NCI-H2227 treated with DMSO at 0.1 percent for 48 hours (cell line): ENCODE measurements around the gene FICD.
A peak's percentile ranks its signal among the peaks of the same experiment; 100 is the strongest.
"Not testable (repeated sequence)": the region's sequence is repeated elsewhere in the genome, so short reads cannot be mapped to it uniquely, and the experiment has no call there.

Experiments used
- DNase-seq: peaks from one replicate; lab custom pipeline; 2025; lab: John Stamatoyannopoulos, UW

Gene FICD

GRCh38 chr12:108538146-108538545, 23.1 kb downstream of the FICD start:
- no peak for DNase-seq

DNA sequence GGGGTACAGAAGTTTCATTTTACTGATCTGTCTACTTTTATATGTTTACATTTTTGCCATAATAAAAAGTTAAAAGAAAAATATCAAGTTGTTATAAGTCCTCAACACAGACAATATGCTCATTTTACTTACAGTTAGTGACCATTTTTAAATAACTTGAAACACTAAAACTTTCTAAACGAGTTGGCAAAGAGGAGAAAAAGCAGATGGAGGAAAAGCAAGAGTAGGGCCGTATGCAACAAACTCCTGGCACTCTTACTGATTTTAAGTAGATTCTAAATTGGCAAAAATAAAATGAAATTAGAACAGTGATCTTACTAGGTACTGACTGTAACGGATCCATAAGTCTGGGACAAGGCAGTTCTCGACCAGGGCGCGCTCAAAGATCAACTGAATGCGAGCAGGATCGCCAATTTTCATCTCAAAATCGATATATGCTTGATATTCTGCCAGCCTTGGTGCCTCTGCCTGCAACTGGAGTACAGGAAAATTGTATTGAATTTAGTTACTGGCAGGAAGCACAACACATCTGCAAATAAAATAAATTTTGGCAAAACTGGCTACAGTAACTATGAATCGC, 23.6 kb downstream of the FICD start:
- no peak for DNase-seq

GRCh38 chr12:108542320-108542719, 27.2 kb downstream of the FICD start:
- DNase-seq: no peak

GRCh38 chr12:108543652-108544051, 28.6 kb downstream of the FICD start:
- no peak for DNase-seq

DNA sequence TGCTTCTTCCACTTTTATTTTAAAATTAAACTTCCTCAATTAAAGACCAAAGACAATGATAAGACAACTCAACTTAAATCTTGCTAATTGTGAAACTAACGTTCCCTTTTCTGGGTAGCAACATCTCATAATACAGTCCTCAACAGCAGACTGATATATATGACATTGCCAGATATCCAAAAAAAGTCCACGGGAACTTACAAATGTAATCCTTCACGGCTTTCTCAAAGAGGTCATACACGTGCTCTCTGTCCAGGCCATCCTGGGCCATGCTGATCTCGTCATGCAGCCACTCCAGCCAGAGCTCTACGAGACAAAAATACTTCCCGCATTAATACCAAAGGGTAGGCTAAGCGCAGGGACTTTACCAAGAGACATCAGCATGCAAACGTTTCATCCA, 32.6 kb downstream of the FICD start:
- no peak for DNase-seq

GRCh38 chr12:108548954-108549521, 34.0 kb downstream of the FICD start:
- no peak for DNase-seq

- no peak for DNase-seq
Observed at GRCh38 chr12:108551535-108551934, 36.5 kb downstream of the FICD start.

DNA sequence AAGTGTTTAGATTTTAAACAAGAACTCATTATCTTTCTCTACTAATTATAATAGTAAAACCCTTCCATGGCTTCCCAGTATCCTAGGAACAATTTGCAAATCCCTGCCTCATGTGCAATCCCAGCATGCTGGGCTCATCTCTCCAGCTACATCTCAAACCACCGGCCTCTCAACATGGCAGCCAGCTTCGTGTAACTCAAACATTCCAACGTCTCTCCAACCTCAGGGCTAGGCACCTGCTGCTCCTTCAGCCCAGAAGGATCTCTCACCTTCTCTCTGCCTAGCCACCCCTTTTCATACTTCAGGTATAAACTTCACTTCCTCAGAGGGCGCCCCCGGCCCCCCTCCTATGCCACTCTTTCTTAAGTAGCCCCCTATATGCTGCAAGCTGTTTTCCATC, 38.7 kb downstream of the FICD start:
- DNase-seq: no peak

- DNase-seq: not testable (repeated sequence)
Observed at GRCh38 chr12:108555383-108555782, 40.3 kb downstream of the FICD start.

DNA sequence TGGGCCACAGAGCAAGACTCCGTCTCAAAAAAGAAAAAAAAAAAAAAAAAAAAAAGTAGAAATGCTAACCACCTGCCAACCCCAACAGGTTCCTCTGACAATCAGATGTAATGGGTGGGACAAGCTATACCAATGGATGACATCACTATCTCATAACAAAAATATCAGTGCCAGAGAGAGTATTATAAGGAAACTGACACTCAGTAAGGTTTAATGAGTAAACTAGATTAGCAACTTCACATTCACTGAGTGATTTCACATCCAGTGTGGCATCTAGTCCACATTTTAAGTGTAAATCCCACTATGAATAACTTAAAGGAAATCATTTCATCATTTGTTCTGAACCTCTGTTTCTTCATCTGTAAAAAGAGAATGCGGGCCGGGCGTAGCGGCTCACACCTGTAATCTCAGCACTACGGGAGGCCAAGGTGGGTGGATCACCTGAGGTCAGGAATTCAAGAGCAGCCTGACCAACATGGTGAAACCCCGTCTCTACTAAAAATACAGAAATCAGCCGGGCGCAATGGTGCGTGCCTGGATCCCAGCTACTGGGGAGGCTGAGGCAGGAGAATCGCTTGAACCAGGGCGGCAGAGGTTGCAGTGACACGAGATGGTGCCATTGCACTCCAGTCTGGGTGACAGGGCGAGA, 44.1 kb downstream of the FICD start:
- no peak for DNase-seq

DNA sequence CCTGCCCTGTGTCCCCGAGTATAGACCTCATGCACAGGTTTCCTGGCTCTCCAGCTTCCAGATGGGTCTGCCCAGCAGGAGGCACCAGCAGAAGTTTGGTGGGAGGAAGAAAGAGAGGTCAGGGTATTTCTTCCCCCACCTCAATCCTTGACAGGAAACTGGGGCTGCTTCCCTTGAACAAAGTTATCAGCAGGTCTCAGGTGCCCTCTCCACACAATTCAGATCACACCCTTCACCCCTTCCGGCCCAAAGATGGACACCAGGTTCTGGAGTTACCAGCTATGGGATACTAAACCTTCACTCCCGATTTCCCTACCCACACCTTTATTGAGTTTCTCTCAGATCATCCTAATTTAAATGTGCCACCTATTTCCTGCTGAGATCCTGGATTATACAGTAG, 44.7 kb downstream of the FICD start:
- no peak for DNase-seq

DNA sequence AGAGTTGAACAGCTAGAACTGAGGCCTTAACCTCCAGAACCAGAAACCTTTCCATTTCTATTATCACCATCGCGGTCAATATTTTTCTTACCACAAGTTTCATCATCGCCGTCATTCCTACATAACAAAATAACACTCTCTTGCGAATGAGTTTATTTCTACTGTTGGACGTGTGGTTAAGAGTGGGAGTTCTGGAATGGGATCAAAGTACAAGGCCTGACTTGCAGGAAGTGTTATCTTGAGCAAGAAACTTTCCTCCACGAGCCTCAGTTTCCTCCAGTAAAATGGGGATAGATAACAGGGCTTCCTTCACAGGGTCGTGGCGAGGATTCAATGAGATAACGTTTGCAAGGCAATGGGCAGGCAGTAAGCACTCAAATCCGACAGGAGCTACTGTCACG, 45.2 kb downstream of the FICD start:
- no peak for DNase-seq

DNA sequence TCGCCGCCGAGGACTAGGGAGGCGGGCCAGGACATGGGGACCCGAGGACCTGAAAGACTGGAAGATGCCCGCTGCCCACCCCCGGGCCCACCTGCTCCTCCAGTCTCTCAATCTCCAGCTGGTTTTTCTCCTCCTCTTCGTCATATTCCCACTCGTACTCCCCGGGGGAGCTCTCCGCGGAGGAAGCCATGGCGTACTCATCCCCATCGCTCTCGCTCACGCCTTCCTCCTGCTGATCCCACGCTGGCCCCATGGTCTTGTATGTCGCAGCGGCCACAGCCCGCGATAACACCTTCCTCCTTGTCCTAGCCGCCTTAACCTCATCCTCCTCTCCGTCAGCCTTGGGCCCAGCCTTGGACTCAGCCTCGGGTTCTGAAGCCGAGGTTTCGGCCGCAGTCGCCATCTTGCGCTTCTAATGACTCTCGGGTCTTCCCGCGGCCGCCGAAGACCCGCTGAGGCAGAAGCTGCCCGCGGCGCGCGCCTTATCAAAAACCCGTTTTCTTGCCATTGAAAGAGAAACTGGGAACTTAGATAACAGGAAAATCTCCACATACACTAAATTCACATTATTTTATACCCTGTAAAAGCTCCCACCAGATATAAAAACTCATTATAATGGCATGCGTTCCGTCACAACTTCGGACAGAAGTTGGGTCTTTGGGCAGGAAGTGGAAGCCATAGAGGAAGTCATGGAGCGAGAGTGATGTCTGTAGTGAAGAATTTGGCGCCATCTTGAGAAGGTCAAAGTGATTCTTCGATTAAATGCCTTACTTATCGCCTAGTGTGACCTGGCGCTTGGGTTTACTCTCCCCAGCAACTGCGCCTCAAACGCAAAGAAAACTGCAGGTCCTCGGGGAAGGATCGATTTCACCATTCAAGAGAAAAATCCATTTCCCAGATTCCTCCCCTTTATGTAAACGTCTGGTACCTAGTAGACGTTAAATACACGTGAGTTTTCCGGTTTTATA, 46.0 kb downstream of the FICD start, which contains the start of gene SART3:
Gene SART3 (minus strand): TSS at position 422 of the 968 bp plus-strand sequence. CDS start 19 bp downstream, at position 403.
- peak; percentile 93 for DNase-seq

DNA sequence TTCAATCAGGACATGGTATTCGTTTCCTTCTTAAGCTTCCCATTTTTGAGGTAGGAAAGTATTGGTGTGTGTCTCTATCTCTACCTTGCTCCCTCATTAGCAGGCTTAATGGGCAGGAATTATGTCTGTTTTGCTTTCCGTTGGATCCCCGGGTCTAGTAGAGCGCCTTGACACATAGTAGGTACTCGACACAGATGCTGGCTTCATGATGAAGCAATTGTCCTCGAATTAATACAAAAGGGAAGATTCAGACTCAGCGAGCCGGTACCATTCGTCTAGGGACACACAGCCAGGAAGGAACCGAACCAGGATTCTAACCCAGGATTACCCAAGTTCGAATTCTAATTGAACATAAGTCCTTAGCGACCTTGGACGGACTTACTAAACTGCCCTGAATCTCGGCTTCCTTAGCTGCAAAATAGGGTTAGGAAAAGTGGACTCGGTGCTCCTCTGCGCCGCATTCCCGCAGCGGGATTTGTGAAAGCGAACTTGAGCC, 46.8 kb downstream of the FICD start:
- DNase-seq: no peak

DNA sequence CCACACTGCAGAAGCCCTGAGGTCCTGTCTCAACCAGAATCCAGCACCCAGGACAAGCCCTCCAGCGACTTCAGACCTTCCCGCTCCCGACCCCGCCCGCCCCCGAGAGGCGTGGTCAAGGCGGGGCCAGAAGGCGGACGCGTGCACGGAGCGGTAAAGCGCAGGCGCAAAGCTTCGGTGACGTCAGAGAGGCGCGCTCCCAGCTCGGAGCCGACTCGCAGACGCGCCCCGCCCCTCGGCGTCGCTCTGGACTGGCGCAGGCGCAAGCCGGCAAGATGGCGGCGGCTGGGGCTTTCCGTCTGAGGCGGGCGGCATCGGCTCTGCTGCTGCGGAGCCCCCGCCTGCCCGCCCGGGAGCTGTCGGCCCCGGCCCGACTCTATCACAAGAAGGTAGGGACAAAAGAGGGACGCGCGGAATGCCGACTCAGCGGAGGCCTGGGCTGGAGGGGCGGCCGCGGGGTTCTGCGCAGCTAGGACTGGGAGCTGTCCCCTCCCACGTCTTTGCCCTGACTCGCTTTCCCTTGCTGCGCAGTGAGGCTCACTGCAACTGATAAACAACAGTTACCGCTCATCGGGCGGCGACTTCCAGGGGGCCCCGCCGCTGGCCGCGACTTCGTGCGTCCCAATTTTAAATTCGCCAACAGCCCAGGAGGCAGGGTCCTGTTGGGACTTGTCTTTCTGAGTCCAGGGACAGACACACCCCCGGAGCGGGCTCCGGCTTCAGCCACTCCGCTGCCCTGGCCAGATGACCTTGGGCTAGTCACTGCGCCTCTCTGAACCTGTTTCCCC, 47.5 kb downstream of the FICD start, which contains the start of gene ISCU:
Gene ISCU (plus strand): TSS at position 249 of the 788 bp plus-strand sequence. CDS start 27 bp downstream, at position 276.
- peak; percentile 94 for DNase-seq

GRCh38 chr12:108563136-108563803, 48.2 kb downstream of the FICD start:
- peak; percentile 80 for DNase-seq

- no peak for DNase-seq
Observed at GRCh38 chr12:108563804-108564151, 48.7 kb downstream of the FICD start.

DNA sequence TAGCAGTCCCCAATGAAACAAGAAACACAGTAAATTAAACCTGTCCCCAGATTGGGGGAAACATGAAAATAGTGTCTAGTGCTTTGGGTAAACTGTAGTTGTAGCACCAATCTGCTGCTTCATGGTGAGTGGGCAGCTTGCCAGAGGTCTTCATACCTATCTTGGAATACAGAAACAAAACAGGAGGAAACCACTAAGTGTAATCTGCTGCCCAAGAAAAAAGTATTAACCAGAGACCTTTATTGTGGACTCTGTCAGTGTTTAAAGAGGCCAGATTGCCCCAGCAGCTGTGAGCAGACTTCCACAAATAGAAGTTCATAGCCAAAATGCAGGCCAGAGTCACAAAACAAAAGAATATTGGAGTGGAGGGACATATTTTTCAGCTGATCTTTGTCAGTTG, 49.6 kb downstream of the FICD start:
- no peak for DNase-seq

- DNase-seq: no peak
Observed at GRCh38 chr12:108565146-108565545, 50.1 kb downstream of the FICD start.

- DNase-seq: no peak
Observed at GRCh38 chr12:108565976-108566375, 50.9 kb downstream of the FICD start.

- DNase-seq: no peak
Observed at GRCh38 chr12:108566452-108566851, 51.4 kb downstream of the FICD start.
